ENCODE data around the gene INSR. TPM values are rescaled to one million over a fixed set of nuclear protein-coding genes. Genes with fewer than 3 reads are reported as not detected.

Gene INSR
- total and polyA plus RNA-seq, 2 of the 8 experiments (the other 6 are each of a cell fraction or from before 2014, with no cell fraction given) = 13.1 to 48.7 TPM

DNA sequence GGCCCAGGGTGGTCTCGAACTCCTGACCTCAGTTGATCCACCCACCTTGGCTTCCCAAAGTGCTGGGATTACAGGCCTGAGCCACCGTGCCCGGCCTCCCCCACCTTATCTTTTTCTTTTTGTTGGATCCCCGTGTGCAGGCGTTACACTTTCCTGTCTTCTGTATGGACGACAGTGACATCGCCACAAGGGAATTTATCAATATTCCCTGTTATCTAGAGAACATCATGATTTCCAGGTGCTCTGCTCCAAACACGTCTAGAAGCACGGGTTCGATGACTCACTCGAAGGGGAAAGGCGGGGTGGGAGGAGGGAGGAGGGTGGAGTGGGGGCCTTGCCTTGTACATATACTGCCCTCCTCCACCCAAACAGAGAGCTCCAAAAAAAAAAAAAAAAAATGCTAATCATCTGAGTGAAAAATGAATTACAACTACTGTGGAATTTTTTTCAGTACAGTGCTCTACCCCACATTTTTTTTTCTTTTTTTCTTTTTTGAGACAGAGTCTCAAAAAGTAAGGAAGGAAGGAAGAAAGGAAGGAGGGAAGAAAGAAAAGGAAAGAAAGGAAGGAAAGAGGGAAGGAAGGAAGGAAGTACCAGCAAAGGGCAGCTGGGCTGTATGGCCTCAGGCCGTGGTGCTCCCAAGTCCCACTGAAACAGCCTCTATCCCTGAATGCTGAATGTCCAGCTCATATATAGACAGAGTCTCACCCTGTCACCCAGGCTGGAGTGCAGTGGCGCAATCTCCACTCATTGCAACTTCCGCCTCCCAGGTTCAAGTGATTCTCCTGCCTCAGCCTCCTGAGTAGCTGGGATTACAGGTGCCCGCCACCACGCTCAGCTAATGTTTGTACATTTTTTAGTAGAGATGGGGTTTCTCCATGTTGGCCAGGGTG, 36.8 kb downstream of the INSR start:
- H2BK15ac ChIP-seq (ENCODE audit: low read length) = no peak overlapping the region
- no peak overlapping the region for H2BK5ac ChIP-seq (ENCODE audit: low read depth, low read length)
- no peak overlapping the region for H4K8ac ChIP-seq (ENCODE audit: extremely low read depth, insufficient read depth, low read length)
- H2BK12ac ChIP-seq (ENCODE audit: low read depth, low read length) = no peak overlapping the region
- H2AFZ ChIP-seq (ENCODE audit: low read length) = no peak overlapping the region
- peaks cover 0 to 4% (median 2%) of the 10 kb centered on the region in 4 experiments; a peak in 4 of 7 replicates for H3K4me1 ChIP-seq (replicated peaks in 1 of 4; ENCODE audit: control insufficient read depth in 3 of 4, insufficient read depth in 4 of 4, low read length in 3 of 4)
- no peak overlapping the region for H3K9ac ChIP-seq (replicated peaks in 1 of 4; ENCODE audit: extremely low read depth in 1 of 4, low read depth in 3 of 4, low read length in 3 of 4)
- no peak overlapping the region for H3K18ac ChIP-seq (ENCODE audit: extremely low read depth, low read length)
- 83% methylated on average over 17 of the region's 17 CpGs; no CpG with 5 or more reads in 1 of the 2 experiments for WGBS, 2 experiments (ENCODE audit: extremely low coverage in 1 of 2, insufficient coverage in 1 of 2, insufficient read length in 1 of 2, insufficient replicate concordance in 2 of 2, low coverage in 1 of 2, low lambda C conversion rate in 2 of 2, missing lambda C conversion rate in 1 of 2)
- no peak for TF ChIP-seq JUND (IDR thresholded peaks at IDR 0.05; ENCODE audit: low read length)
- no peak overlapping the region for H3K4me2 ChIP-seq (ENCODE audit: insufficient read depth in 1 of 2, low read depth in 2 of 2, low read length in 2 of 2)
- H3K23ac ChIP-seq (ENCODE audit: insufficient read length) = no peak overlapping the region
- FAIRE-seq = no peak
- H3K4ac ChIP-seq (replicated peaks; ENCODE audit: insufficient read length, low read depth, low read length) = no peak overlapping the region
- H3K79me2 ChIP-seq (ENCODE audit: control insufficient read depth in 1 of 2, insufficient read depth in 2 of 2, low read length in 2 of 2) = peaks cover 0 to 21% of the 10 kb centered on the region in 2 experiments; a peak in 2 of 4 replicates
- H3K14ac ChIP-seq (ENCODE audit: insufficient read length) = no peak overlapping the region
- no peak overlapping the region for H3K56ac ChIP-seq (replicated peaks; ENCODE audit: insufficient read length, low read depth, low read length)
- no peaks in the 10 kb centered on the region; the same call in 1 of the 2 replicates for H3K23me2 ChIP-seq (ENCODE audit: low read depth, low read length)
- no peak overlapping the region for H2BK120ac ChIP-seq (replicated peaks; ENCODE audit: low read depth, low read length)
- H4K5ac ChIP-seq (ENCODE audit: insufficient read length, low read depth, low read length) = no peak overlapping the region
- no peak overlapping the region for H2AK5ac ChIP-seq (ENCODE audit: low read depth, low read length)
- H3K36me3 ChIP-seq (ENCODE audit: control insufficient read depth in 2 of 4, insufficient read depth in 4 of 4, low read length in 3 of 4) = no peaks in the 10 kb centered on the region
- H3K4me3 ChIP-seq (ENCODE audit: extremely low read depth in 1 of 4, insufficient read depth in 2 of 4, low read depth in 3 of 4, low read length in 4 of 4) = no peak overlapping the region
- no peaks in the 10 kb centered on the region for H3K9me3 ChIP-seq (ENCODE audit: insufficient read depth in 2 of 2, low read depth in 1 of 2, low read length in 1 of 2)
- H2BK20ac ChIP-seq (ENCODE audit: low read length) = no peak overlapping the region
- H3K27me3 ChIP-seq (replicated peaks in 1 of 4; ENCODE audit: control insufficient read depth in 3 of 4, extremely low read depth in 1 of 4, insufficient read depth in 3 of 4, low read length in 3 of 4) = no peaks in the 10 kb centered on the region
- H3K79me1 ChIP-seq (ENCODE audit: low read depth, low read length) = peaks cover 10% of the 10 kb centered on the region
- H4K20me1 ChIP-seq (replicated peaks in 1 of 2; ENCODE audit: control insufficient read depth in 1 of 2, insufficient read depth in 2 of 2, low read length in 2 of 2) = peaks cover 0 to 4% of the 10 kb centered on the region in 2 experiments
- ChIA-PET POLR2A (ENCODE audit: partially characterized antibody) (interaction anchor here (1.2 kb wide), 1 partner anchor 100 kb away, joined by 3 read pairs; no protein-coding TSS in a partner anchor), CTCF (ENCODE audit: partially characterized antibody) (interaction anchor here (0.7 to 1.3 kb wide), 3 partner anchors 18 to 49 kb away, joined by 3 read pairs; no protein-coding TSS in a partner anchor)
- no peak overlapping the region for H3K27ac ChIP-seq (ENCODE audit: low read depth, low read length)
- H4K91ac ChIP-seq (replicated peaks; ENCODE audit: insufficient read length, low read length) = no peak overlapping the region
- no peak for DNase-seq (ENCODE audit: low read depth in 1 of 2, low spot score in 2 of 2)

All from H1 (cell line).